CD4-positive, alpha-beta T cell treated with Interferon alpha-2 for 1 hour (primary cell): ENCODE data around the gene NEB.
"Not testable (repeated sequence)": the region's sequence is repeated elsewhere in the genome, so short reads cannot be mapped to it uniquely, and the experiment has no call there.

Experiments used
- DNase-seq, 2 donors: peaks; one replicate each; pipeline ENCODE4 v3.0.0-alpha.2; 2020 to 2022

The NEB gene

DNA sequence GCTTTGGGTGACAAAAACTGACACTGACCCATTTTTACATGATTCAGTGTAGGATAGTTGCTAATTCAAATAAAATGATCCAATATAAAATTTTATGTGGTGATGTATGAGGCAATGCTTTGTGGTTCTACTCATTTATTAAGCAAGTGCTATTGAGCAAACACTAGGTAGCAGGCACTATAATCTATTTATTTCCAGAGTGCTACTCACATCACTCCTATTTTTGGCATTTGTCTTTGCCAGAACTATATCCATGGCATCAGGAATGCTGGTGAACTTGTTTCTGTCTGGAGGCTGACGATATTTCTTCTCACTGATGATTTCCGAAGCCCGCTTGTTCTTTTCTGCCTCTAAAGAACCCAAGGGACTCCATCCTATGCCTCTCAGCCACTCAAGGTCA lies 84.3 kb downstream of the NEB start:
- DNase-seq: no peak

DNA sequence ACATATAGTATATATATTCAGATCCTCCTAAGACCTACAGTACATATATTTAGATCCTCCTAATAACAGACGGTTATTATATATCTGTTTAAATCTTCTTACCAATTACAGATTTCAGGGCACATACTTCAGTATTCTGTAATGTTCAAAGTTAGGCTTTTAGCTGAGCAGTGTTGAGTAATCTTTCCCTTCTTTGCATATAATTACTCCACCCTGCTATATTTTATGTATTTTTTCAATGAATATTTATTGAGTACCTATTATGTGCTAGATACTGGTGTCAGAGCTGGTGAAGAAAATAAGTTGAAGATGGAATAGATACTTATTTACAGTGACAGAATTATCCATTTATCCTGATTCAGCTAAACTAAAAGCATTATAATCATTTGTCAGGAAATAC lies 84.9 kb downstream of the NEB start:
- DNase-seq: no peak

DNA sequence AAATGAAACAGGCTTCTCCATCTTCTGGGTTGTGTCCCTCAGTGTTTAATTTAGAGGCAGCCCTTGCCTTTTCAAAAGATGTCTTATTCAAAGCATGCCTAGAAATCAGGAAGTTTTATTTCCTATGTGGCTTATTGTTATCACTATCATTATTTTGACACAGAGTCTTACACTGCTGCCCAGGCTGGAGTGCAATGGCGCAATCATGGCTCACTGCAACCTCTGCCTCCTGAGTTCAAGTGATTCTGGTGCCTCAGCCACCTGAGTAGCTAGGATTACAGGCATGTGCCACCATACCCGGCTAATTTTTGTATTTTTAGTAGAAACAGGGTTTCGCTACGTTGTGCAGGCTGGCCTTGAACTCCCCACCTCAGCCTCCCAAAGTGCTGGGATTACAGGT lies 87.8 kb downstream of the NEB start:
- DNase-seq: not testable (repeated sequence)

DNA sequence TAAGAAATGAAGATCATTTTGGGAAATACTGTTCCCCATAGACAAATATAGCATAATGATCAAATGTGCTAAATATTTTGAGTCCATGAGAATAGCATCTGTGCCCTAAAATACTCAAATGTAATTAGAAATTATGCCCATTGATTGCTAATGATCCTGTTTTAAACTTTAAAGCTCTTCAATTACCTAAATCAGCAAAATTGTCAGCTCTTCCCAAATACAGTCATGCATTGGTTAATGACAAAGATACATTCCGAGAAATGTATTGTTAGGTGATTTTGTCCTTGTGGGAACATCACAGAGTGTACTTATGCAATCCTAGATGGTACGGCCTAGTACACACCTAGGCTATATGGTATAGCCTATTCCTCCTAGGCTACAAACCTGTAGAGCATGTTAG lies 89.7 kb downstream of the NEB start:
- DNase-seq: no peak

DNA sequence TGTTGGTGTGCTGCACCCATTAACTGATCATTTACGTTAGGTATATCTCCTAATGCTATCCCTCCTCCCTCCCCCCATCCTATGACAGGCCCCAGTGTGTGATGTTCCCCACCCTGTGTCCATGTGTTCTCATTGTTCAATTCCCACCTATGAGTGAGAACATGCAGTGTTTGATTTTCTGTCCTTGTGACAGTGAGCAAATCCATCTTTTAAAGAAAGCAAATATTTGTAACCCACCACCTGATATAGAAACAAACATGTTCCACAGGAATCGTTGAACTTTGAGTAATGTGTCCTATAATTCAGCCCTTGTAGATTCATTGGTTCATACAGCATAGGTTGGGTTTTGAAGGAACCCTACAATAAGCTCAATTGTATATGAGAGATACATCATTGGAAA lies 92.4 kb downstream of the NEB start:
- not testable (repeated sequence) for DNase-seq

DNA sequence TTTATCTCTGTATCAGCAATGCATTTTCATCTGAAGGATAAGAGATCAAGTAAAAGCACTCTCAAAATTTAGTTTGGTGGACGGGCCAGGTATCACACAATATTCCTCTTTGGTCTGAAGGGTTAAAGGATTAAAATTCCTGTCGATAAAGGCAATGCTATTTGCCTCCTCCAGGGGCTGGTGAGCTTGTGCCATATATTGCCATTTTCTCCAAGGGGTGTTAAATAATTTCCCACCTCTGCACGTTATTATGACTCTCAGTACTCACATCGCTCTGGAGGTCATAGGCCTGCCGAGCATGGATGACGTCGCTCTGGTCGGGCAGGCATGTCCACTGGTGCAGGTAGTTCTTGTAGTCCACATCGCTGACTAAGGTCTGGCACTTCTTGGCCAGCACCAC lies 94.2 kb downstream of the NEB start:
- no peak for DNase-seq

DNA sequence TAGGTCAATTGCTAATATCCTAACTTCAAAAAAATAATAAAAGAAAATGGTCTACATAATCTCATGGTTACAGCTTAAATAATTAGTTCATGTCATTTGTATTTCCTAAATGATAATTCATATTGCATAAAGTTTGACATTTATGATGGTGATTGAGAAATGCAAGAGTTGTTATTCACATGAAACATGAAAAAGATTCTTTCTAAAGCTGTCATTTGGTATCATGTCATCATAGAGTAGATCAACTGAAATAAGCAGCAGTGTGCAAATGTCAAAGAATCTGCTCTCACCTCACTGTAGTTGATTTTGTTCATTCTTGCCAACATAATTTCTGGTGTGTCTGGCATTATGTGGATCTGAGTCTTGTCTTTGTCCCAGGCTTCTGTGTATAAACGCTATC lies 95.3 kb downstream of the NEB start:
- no peak for DNase-seq

DNA sequence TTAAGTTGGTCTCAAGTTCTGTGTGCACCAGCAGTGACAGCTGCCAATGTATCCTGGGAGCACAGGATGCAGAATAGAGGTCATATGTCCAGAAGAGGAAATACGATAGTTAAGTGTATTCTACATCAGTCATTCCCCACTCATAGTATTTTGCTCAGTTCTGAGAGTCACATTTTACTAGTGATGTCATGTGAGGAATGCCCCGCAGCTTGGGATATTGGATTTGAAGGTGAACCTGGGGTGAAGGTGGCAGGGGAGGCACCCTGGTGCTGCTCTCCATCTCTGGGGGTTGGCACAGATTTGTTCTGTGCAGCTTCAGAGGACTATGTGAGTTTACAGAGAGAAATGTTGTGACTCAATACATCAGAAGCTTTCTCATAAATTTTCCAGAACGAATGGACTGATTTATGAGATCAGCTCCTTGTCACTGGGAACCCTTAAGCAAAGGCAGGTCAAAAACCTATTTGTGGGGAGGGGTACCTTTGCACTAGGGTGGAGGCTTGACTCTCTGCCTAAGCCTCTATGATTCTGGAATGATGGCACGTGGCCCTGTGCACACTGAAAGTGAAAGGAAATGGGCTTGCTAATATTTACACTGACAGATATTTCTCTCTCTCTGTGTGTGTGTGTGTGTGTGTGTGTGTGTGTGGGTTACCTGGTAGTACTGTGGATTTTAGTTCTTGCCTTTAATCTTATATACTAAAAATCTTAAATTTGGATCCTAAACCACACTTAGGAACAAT lies 95.9 kb downstream of the NEB start:
- peak; percentile 9 to 76 for DNase-seq

DNA sequence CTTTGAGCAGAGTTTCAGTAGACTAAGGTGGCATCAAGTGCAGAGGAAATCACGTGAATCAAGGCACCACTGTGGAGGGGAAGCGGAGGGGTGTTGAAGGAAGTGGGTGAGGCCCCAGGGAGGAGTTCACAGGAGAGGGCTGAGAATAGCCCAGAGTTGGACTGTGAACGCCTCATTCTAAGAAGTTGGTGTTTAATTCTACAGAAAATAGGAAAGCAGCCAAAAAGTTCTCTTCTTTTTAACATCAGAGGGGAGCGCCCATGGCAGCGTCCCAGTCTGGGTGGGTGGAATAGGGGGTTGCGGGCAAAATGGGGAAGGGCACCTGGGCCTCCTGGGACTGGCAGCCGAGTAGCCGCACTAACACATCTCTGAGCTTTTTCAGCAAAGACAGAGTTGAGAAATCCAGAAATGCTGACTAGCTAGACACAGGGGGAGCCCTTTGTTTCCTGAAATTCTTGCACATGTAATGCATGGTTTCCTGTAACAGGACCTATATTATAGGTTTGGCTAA lies 97.0 kb downstream of the NEB start:
- DNase-seq: peak; percentile 70 to 87

DNA sequence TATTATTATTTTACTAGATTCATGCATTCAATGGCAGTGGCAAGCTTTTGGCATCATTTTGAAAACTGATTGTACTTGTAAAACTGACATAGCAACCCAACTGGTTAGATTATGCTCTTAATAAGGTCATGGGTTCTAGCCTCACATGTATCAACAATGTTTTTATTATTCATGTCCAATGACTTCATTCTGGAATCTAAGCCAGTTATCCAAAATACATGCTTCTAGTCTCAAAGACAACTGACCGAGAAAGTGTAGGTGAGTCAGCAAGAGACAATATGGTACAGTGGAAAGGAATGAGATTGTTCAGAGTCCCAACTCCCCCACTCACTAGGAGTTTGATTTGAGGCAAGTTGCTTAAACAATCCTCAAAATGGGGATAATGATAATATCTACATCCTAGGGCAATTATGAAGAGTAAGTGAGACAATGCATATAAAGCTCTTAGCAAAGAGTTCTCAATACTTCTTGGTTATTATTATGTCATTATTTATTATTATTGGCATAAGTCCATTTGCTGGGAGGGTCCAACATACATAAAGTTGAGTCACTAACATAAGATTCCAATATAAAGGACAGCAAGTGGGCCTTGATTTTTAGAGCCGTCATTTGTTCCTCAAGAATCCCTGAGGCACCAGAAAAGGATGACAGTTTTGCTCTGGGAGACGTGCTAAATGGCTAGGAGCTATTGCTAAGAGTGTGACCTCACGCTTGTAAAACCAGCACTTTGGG lies 99.4 kb downstream of the NEB start:
- DNase-seq: no peak

DNA sequence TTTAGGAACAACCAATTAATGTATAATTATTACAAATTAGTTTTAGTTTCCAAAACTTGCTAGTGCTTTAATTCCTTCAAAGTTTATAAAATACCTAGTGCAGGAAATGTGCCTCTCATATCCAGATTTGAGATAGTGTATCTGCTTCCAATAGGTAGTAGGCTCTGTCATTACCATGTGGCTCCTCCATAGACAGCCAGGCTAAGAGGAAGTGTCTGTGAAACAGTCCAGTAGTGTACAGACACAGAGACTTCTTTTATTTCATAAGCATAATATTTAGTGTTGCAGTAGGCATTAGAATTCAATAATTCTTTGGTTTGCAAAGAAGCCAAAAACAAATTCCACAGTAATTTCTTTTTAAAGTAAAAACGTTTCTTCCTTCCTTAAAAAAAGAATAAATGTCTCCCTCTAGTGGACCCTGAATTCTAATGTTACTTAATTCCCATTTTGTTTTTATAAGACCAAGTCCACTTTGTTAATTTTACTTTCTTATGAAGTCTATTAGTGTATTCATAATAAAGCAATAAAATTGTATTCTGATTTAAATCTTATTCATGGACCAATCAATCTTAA lies 101.2 kb downstream of the NEB start:
- DNase-seq: no peak

DNA sequence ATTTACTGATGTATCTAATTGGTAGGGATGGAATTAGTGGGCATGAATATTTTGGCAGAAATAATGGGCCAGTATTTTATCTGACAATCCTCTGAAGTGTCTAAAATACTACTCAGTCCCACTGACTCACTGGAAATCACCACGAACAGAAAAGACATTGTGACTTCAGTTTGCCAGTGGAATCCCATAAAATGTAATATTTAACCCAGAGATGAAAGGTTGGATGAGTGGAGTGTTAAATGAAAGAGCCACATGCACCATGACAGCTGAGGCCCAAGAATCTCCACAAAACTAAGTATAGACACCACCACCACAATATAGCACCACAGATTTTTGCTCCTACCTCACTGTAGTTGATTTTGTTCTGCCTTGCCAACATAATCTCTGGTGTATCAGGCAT lies 103.9 kb downstream of the NEB start:
- DNase-seq: no peak

DNA sequence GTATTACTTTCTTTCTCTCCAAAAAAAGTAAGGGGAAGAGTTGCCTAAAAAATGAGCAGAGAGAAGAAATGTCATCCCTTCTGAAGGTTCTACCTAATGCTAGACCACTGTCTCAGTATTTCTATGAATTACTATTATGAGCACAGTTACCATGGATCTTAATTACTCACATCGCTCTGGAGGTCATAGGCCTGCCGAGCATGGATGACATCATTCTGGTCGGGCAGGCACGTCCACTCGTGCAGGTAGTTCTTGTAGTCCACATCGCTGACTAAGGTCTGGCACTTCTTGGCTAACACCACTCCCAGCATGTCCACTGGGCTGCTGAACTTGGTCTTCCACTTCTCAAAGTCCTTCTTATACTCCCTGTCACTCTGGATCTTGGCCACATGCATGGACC lies 106.9 kb downstream of the NEB start:
- DNase-seq: no peak

DNA sequence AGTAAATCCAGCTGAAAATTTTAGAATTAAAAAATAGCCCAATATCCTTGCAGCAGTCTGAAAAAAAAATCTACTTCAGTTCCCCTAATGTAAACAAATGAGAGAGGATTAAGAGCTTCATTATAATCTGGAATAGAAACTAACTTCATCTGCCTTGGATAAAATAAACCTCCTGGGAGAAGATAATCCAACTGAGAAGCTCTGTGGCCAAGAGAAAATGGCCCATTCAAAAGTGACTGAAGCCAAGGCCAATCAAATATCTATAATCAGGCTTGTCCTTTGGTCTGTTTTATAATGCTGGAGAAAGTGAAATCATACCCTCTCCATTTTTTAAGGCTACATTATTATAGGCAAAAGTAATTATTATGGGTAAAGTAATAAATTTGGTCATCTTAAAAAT lies 110.0 kb downstream of the NEB start:
- DNase-seq: no peak

DNA sequence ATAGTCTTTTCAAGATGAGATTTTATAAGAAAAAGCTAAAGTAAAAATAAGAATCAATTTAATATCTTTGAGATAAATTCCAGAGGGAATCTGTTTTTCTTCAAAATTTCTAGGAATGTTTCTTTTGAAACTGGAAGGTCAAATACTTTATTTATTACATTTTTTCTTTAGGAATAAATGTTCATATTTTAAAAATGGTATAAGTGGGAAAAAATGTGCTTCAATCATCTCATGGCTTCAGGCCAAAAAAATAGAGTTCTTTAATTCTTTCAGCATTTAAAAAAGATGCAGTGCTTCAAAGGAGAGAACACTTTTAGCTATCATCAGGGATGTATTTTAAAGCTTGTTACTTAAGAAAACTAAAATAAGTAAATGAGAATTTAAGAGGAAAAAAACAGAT lies 110.6 kb downstream of the NEB start:
- no peak for DNase-seq

DNA sequence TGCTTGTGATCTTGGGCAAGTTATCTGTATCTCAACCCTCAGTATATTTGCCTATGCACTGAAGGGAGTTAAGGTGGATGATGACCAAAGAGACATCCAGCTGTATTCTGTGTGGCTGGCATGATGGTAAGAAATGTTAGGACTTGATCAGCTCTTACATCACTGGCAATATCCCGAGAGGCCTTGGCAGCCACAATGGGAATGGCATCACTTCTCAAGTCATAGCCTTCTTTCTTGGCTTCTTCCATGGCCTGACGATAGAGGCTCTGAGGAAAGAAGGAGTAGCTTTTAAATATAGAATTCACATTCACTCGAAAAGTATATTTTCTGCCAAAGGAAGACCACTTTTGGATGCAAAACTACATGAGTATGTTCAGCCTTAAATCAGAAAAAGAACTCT lies 113.5 kb downstream of the NEB start:
- no peak for DNase-seq

DNA sequence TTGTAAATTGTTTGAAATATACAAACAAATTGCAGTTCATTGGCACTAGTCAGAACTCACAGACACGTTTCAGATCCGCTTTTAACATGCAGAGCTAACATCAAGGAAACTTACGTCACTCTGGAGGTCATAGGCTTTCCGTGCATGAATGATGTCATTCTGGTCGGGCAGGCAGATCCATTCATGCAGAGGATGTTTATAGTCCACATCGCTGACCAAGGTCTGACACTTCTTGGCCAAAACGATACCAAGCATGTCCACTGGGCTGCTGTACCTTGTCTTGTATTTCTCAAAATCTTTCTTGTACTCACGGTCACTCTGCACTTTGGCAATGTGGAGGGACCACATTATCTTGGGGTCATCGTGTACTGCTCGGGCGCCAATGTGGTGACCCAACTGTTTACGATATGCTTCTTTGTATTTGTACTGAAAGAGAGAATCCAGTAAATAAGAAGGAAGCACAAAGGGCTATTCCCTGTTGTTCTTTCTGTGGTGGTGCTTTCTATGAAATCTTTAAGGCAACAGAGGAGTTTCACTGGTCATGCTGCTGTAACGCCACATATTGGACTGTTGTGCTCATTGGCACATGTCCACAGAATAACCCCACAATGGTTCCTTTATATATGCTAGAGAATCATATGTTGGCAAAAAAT lies 114.8 kb downstream of the NEB start:
- no peak for DNase-seq

DNA sequence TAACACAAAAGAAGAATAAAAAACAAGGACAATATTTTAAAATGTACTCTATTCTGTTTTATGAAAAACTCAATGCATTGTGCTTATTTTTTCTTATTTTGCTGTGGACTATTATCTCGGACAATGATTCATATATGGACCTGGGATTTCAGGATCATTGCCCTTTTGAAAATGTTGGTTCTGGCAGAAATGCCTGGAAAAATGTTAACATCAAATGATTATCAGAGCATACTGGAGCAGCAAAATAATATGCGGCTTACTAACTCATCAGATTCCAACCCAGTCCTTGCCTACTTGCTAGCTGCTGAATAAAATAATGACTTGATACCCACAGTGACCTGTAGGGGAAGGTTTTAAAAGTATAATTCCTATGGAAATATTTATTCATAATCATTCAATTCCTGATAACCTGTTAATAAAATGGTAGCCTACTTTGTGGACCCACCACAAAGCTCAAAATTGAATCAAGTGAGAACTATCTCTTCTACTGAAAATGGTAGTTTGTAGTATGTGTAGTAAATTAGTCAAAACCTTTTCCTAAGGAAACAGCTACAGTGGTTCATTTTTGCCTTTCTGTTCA lies 117.4 kb downstream of the NEB start:
- DNase-seq: no peak

DNA sequence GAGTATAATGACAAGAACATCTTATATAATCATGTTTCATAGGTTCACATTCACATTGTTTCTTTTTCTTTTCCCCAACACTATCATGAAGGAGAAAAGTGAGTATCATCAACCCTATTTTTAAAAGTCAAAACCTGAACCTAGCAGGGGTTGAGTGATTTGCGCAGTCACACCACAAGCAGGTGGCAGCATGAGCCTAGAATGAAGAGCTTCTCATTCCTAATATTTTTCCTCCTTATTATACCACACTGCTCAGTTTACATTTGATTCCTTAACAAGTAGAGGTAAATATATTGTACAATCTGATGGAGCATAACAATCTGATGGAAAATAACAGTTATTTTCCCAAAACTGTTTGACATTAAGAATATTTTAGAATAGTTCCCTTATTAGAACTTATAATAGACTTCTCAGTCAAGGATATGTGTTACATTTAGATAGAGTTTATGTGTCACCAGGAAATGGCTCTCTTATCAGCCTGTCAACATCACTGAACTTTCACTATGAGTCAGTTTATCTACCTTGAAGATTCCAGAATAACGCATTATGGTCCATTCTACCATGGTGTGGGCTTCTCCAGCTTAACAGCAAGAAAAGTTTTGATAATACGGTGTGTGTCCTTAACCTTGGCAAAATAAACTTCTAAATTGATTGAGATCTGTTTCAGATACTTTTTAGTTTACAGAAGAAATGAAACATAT lies 119.5 kb downstream of the NEB start:
- DNase-seq: peak in 1 of 2 donors; percentile 12

DNA sequence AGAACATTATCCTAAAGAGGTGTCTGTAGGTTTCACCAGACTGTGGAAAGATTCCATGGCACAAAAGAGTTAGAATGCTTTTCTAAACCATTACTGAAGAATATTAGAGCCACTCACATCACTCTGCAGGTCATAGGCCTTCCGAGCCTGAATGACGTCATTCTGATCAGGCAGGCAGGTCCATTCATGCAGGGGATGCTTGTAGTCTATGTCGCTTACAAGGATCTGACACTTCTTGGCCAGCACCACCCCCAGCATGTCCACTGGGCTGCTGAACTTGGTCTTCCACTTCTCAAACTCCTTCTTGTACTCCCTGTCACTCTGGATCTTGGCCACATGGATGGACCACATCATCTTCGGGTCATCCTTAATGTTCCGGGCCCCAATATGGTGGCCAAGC lies 120.1 kb downstream of the NEB start:
- DNase-seq: no peak

DNA sequence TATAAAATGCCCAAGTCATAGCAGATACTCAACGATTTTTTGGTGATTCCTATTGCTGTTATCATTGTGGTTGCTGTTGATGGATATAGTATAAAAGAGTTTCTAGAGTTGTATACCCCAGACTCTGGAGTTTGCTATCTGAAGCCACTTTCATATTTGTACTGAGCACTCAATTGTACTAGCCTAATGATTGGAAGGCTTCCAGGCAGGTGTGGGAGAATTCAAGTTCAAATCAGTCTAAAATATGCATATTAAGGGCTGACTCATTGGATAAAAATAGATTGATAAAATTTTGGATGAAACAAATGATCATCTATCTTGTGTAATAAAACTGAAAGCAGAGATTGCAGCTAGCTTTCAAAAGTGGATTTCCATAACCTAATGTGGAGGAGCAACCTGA lies 122.9 kb downstream of the NEB start:
- no peak for DNase-seq

DNA sequence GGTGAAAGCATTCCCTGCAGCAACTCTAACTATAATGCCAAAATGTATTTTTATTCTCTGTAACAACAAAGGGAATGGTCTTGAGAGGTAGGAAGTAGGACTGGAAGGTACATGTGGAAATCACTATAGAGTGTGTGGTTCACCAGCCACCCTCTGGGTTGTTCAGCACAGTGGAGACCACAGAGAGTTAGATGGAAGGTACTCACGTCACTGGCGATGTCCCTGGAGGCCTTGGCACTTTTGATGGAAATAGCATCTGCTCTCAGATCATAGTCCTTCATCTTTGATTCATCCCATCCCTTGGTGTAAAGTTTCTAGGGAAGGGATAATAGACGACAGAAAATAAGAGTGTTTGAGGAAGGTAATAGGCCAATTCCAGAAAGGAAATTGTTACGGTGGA lies 124.0 kb downstream of the NEB start:
- no peak for DNase-seq

DNA sequence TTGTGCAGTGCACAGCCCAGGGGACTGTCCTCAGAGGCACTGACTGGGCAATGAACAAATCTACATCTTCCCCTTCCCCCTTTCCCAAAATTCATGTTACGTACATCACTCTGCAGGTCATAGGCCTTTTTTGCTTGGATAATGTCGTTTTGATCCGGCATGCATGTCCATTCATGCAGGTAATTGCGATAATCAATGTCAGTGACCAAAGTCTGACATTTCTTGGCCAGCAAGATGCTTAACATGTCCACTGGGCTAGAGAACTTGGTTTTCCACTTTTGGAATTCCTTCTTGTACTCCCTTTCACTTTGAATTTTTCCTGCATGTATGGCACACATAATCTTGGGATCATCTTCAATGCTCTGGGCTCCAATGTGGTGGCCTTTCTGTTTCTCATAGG lies 124.6 kb downstream of the NEB start:
- DNase-seq: no peak
